HG02840 (cell line): ENCODE measurements around the gene TTLL5.

Experiments used
- ATAC-seq: cut with Tn5 transposase; IDR thresholded peaks from one replicate; pipeline ENCODE4 v1.9.1; 2021; ENCODE audit warnings: mild to moderate bottlenecking, moderate library complexity, moderate number of reproducible peaks; ENCODE audit not compliant: unreplicated experiment, low FRiP score

Gene TTLL5

DNA sequence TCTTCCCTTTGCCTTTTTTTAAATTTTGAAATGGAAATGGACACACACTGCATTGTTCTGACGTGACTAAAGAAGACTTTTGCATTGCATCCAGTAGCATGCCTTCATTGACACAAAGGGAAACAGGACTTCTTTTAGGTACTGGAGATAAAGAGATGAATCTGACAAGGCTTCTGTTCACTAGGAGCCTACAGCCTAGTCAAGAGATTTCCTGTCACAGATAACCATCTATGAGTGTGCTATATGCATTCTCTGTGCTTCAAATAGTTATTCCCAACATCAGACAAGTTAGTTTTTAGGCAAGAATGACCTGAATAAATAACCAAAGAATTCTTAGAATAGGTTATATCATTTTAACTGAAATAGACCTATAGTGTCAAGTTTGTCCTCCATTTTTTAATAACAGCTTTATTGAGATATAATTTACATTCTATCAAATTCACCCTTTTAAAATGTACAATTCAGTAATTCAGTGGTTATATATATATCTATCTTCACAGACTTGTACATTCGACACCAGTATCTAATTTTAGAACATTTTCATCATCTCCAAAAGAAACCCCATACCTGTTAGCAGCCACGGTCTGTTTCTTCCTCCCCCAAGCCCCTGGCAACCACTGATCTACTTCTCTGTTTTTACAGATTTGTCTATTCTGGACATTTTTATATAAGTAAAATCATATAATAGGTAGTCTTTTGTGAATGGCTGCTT is 122.7 kb downstream of the TTLL5 start:
- no peak for ATAC-seq

DNA sequence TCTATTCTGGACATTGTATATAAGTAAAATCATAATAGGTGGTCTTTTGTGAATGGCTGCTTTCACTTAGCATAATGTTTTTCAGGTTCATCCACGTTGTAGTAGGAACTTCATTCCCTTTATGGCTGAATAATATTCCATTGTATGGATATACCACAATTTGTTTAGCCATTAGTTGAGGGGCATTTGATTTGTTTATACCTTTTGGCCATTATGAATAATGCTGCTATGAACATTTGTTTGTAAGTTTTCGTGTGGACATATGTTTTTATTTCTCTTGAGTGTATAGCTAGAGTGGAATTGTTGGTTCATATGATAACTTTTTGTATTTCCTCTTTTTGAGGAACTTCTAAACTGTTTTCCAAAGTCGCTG is 123.3 kb downstream of the TTLL5 start:
- ATAC-seq = no peak

DNA sequence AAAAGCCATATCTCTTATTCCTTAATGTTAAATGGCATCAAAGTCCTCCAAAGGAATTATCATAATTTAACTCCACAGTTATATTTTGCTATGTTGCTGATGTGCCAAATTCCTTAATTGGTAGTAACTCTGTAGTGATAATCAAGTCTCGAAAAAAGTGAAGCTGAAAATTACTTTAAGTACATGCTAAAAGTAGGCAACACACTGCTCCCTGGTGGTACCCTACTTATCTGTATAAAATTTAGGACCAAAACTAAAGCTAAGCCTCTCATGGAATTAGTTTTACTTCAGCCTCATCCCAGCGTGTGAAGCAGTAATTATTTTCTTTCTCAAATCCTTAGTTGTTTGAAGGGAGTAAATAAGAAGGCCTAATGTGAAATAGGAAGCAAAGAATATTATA is 132.8 kb downstream of the TTLL5 start:
- ATAC-seq = no peak

DNA sequence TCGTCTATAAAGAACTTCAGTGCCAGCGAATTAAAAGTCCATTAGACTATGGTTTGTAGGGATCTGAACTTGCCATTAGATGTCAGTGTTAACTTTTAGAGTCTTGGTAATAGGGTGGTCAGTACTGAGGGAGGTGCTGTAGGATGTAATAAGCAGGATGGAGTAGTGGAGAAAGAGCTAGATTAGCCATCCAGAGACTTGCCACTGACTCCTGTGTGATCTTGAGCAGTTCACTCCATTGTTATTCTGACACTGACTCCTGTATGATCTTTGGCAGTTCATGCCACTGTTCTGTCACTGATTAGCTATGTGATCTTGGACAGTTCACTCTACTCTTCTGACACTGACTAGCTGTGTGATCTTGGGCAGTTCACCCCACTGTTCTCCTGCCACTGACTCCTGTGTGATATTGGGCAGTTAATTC is 133.6 kb downstream of the TTLL5 start:
- no peak for ATAC-seq

- no peak for ATAC-seq
Observed at GRCh38 chr14:75800792-75801191, 139.7 kb downstream of the TTLL5 start.

DNA sequence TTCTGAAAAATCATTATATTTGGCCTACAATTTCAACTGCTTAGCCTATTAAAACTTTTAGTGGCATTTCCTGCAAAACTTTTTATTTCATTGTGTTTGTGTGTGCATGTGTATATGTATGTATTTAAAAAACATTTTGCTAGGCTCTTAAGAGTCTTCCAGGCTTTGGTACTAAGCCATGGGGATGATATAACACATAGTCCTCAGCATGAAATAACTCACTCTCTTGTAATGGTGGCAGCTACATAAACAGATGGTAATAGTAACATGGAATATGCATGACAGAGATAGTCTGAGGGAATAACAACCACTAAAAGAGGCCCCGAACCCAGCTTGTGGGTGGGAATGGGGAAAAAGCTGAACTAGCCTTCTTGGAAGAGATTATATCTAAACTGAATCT is 141.4 kb downstream of the TTLL5 start:
- no peak for ATAC-seq

- no peak for ATAC-seq
Observed at GRCh38 chr14:75803765-75804164, 142.7 kb downstream of the TTLL5 start.

DNA sequence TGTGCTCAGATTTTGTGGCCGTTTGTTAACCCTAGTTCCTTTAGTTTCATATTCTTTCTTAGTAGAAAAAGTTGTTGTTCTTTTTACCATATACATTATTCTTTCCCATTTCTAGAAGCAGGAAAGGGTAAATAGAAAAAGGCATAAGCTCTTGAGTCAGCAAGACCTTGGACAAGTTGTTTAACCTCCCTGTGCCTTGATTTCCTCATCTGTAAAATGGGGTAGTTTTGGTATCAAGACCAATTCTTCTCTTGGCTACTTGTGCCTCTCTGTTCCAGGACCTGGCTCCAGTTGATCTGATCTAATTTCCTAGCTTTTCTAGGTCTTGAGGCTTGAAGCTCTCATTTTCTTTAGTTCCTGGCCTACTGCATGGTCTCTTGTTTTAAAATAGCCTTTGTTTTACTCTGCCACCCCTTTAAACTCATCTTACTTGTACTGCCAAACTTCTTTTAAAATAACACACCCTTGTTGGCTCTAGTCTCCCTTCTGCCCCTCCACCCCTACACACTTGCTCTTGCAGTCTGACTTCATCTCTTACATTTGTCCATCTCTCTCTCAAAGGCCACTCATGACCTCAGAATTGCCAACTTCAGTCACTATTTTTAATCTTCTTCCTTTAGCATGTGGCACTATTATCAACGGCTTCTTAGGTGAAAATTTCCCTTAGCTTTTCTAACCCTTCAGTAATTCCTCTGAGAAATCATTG is 143.7 kb downstream of the TTLL5 start:
- no peak for ATAC-seq

- no peak for ATAC-seq
Observed at GRCh38 chr14:75805646-75806045, 144.6 kb downstream of the TTLL5 start.

DNA sequence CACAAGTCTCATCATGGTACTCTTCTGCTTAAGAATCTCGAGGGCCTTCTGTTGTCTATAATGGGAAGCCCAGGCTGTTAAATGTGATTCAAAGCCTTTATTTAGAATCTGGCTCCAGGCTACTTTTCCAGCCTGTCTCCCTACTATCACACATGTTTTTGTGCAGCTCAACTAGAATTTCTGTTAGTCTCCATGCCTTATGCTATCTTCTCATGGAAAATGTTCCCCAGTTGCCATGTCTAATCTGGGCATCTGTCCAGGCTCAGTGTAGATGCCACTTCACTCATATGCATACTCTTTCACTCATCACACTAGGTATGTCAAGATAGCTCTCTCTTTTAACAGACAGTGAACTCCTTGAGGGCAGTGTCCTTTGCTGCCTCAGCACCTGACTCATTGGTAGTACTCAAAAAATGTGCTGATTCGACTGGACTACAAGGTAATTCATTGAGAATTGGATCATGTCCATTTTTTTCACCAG is 145.3 kb downstream of the TTLL5 start:
- ATAC-seq = no peak

DNA sequence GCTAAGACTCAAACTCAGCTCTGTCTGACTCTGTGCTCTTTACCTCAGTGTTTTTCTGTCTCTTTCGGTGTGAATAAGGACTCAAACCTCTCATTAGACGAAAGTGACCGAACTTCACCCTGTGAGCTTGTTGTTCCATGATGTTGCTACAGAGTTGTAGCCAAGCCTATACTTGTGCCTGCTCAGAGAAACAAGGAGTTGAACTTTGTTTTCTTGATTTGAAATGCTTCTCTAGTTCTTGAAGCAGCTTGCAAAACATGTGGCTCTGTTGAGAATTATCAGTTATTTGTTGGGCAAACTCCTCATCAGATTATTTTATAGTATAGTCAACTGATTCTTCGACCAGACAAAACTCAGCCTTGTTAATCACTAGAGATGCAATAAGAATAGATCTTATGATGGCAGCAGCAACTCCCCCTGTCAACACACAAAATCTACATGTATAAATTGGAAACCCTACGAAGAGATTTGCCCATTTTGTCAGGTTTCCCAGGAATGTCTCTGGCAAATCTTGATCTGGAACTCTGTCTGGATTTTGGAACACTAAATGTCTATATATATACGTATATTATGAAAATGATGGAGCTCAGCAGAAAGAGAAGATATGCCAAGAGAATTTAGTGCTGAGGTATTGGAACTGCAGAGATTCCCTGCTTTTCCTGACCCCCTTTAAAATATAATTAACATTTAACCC is 146.8 kb downstream of the TTLL5 start:
- ATAC-seq = no peak

DNA sequence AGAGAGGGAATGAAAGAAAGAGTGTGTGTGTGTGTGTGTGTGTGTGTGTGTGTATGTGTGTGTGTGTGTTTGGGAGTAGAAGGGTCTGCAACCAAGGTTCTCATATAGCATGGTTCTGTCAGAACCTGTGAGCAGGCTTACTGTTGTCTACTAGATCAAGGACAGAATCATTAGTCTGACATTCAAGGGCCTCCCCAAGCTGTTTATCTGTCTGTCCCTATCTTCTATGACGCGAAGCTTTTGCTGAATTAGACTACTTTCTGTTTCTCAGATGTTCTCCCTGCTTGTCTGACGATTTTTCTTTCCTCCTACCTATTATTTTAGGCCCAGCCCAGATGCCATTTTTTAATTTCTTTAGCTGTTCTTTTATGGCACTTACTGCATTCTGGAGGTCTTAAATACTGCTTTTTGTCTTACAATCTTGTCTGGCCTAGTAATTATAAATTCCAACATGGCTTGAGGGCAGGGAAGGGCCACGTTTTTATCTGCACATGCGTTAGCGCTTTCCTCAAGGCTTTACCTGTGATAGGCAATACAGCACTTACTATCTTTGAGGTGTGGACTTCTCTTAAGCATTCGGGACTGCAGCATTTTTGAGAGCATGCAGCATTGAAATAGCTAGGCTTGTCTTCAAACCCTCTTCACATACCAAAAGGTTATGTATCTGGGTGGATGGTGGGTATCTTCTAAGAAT is 150.2 kb downstream of the TTLL5 start:
- ATAC-seq = no peak

DNA sequence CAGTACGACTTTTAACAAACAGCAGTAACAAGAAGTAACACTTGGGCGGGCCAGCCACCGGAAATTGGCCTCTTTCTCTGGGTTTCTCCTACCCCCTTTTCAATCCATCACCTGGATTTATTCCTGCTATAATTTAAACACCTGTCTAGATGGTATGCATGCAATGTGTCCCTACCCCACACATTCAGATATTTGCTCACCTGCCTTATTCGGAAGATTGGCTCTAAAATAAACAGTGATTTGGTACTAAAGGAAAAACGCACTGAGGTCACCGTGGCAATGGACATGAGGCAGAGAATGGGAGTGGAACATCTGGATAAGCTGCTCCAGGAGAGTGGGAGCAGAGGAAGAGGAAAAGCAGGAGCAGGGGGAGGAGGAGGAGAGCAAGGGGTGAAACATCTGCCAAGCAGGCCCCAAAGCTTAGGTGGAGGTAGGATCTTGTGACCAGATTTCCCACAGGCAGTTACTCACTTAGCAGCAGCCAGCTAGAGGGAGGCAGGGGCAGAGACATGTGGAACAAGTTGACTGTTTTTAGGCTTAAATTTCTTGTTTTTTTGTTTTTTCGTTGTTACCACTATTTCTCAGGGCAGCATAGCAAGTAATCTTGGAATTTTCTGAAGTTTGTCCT is 150.9 kb downstream of the TTLL5 start:
- ATAC-seq = no peak

DNA sequence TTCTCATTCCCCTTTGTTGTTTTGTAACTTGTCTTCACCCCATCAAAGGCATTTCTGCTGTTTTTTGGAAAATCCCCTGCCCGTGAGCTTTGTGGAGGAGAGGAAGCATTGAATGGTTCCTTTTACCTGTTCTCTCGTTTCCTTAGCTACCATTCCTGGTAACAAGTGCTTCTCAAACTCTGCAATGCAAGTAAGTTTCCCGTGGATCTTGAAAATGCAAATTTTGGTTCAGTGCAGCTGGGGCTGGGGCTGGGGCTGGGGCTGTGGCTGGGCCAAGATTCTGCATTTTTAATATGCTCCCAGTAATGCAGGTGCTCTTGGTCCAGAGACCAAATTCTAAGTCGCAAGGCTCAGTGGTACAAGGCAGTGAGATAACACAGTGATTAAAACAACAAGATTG is 151.6 kb downstream of the TTLL5 start:
- ATAC-seq = no peak

DNA sequence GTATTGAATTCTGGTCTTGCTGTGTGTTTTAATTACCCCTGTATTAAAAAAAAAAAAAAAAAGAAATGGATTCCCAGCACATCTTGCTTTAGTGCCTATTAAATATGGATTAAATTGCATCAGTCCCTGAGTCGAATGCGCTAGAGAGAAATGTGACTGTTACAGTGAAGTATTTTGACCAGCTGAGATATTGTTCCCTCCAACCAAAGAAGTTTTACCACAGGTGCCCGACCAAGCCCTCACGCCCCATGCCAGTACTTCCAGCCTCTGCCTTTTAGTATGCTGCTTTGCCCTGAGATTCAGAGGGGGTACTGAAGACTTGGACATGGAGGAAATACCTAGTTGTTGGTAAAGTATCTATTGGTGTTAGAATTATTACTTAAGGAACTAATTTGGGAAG is 159.7 kb downstream of the TTLL5 start:
- ATAC-seq = no peak

DNA sequence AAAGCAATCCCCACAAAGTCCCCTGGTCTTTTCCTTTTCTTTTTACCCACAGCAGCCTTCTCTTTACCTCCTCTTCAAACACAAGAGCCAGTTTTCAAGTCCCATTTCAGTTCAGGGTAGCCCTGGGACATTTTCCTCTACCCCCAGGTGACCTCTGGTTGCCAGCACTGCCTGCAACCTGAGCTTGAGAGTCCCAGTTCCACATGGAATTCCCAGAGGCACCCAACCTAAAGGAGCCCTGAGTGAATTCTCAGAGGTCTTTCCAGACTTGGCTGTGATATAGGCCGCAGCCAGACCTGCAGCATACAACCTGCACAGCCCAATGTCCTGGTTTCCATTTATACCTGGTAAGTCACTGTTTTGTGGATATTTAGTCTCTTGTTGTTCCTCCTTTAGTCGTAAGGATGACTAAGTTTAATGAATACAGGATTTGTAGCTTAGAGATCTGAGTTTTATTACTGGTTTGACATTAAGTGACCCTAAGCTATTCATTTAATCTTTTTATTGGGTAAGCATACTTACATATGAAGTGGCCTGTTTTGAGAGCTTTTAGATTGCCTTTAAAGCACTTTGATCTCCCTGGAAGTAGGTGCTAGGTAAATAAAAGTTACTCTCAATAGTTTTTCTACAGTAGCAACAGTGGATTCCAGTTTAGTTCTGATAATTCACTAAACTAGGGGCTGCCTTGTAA is 160.9 kb downstream of the TTLL5 start:
- no peak for ATAC-seq

DNA sequence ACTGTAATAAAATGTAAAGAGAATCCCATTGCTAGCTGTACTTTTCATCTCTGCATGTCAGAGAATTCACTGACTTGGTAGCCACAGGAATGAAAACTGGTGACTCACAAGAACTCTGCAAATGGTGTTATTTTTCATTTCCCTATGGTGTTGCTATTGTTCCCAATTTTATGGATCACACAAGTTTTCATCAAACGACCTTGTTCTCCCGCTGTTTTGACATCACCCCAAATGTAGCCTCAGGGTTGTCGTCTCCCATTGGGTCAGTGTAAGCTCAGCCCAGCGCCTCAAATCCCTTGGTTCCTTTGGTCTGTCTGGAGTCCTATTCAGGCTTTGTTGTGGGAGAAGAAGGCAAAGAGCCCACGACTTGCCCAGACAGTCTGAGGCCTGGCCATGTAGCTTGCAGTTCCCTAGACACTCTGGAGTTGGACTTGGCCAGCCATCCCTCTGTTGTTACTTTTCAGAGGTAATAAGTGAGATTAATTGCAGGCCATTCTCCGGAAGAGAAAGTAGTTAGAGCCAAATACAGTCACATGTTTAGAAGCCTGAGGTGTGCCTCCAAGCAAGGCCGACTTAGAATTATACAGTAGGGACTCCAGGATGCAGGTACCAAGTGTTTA is 161.6 kb downstream of the TTLL5 start:
- no peak for ATAC-seq

DNA sequence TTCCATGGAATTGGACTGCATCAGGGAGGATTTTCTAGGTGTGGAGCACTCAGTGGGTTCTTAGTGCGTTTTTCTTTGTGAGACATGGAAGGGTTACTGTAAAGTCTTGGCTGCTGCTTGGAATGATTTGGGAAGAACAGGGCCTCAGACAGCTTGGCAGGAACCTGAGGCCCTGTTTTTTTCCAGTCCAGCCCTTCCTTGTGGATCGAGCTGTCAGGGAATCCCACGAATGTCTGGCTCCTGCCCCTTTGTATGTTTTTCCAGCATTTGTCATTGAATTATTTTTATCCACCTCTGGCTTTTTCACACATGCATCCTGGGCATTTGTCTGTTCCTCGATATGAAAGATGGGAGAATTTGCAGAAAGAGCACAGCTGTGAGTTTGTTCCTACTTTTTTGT is 162.3 kb downstream of the TTLL5 start:
- no peak for ATAC-seq

DNA sequence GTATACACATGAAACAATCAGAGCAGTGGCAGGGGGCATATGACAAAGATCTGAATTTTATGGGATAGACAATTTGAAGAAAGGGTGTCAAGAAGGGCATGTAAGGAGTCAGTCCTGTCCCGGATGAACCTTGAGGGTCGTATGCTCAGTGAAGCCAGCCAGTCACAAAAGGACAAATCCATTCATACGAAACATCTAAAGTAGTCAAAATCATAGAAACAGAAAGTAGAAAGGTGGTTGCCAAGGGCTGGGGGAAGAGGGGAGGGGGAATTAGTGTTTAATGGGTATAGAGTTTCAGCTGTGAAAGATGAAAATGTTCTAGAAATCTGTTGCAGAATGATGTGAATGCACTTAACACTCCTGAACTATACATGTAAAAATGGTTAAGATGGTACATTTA is 163.3 kb downstream of the TTLL5 start:
- no peak for ATAC-seq
